ENCODE data around the gene NEGR1.

Gene NEGR1

GRCh38 chr1:72117621-72118020 is 164.7 kb downstream of the NEGR1 start:
- DNase-seq (ENCODE audit: low read depth), result no peak

- DNase-seq (ENCODE audit: low read depth), result no peak
These were observed 167.0 kb downstream of the NEGR1 start for GRCh38 chr1:72115290-72115689.

- no peak for DNase-seq (ENCODE audit: low read depth)
These were observed 170.7 kb downstream of the NEGR1 start for GRCh38 chr1:72111662-72112061.

- no peak for DNase-seq (ENCODE audit: low read depth)
These were observed 172.4 kb downstream of the NEGR1 start for GRCh38 chr1:72109916-72110315.

- DNase-seq (ENCODE audit: low read depth), result peak; percentile 3
These were observed 177.1 kb downstream of the NEGR1 start for GRCh38 chr1:72105201-72105600.

GRCh38 chr1:72101840-72102632 is 180.3 kb downstream of the NEGR1 start:
- no peak for DNase-seq (ENCODE audit: low read depth)

GRCh38 chr1:72100771-72101170 is 181.6 kb downstream of the NEGR1 start:
- DNase-seq (ENCODE audit: low read depth), result no peak

GRCh38 chr1:72097851-72098570 is 184.3 kb downstream of the NEGR1 start:
- no peak for DNase-seq (ENCODE audit: low read depth)

- DNase-seq (ENCODE audit: low read depth), result no peak
These were observed 188.1 kb downstream of the NEGR1 start for GRCh38 chr1:72094209-72094608.

GRCh38 chr1:72086394-72086793 is 195.9 kb downstream of the NEGR1 start:
- no peak for DNase-seq (ENCODE audit: low read depth)

GRCh38 chr1:72075425-72075824 is 206.9 kb downstream of the NEGR1 start:
- DNase-seq (ENCODE audit: low read depth), result no peak

GRCh38 chr1:72066431-72066830 is 215.9 kb downstream of the NEGR1 start:
- no peak for DNase-seq (ENCODE audit: low read depth)

GRCh38 chr1:72064196-72065075 is 217.9 kb downstream of the NEGR1 start:
- no peak for DNase-seq (ENCODE audit: low read depth)

GRCh38 chr1:72063364-72064044 is 218.8 kb downstream of the NEGR1 start:
- no peak for DNase-seq (ENCODE audit: low read depth)

GRCh38 chr1:72062584-72062983 is 219.8 kb downstream of the NEGR1 start:
- peak; percentile 5 for DNase-seq (ENCODE audit: low read depth)

- DNase-seq (ENCODE audit: low read depth), result no peak
These were observed 221.7 kb downstream of the NEGR1 start for GRCh38 chr1:72060466-72061245.

- DNase-seq (ENCODE audit: low read depth), result no peak
These were observed 225.8 kb downstream of the NEGR1 start for GRCh38 chr1:72056516-72056915.

- DNase-seq (ENCODE audit: low read depth), result no peak
These were observed 230.8 kb downstream of the NEGR1 start for GRCh38 chr1:72051538-72051937.

GRCh38 chr1:72050551-72050950 is 231.8 kb downstream of the NEGR1 start:
- no peak for DNase-seq (ENCODE audit: low read depth)

- DNase-seq (ENCODE audit: low read depth), result peak; percentile 34
These were observed 244.5 kb downstream of the NEGR1 start for GRCh38 chr1:72037745-72038343.

GRCh38 chr1:72034827-72035226 is 247.5 kb downstream of the NEGR1 start:
- no peak for DNase-seq (ENCODE audit: low read depth)

Data from iris pigment epithelial cell (primary cell).